Uterus (tissue), 2 donors: Measurements from ENCODE around the gene PAQR7.

ENCODE experiments used
- POLR2A ChIP-seq, 2 donors: fragments of 450-650 bp; IDR thresholded peaks; one replicate each; pipeline ENCODE4 v1.6.1; 2016; ENCODE audit warnings: antibody characterized with exemption in 2 of 2, mild to moderate bottlenecking in 1 of 2, moderate library complexity in 1 of 2
- TF ChIP-seq, protein P1 (sequence below), 4 experiments: fragments of 200-600 bp in 2 of 4; fragments of 450-650 bp in 2 of 4; sonication (generic) in 2 of 4; IDR thresholded peaks; one replicate each; pipeline ENCODE4 v1.5.1; 2016 to 2019; ENCODE audit warnings: antibody characterized with exemption in 4 of 4, mild to moderate bottlenecking in 2 of 4, moderate library complexity in 1 of 4

DNA sequence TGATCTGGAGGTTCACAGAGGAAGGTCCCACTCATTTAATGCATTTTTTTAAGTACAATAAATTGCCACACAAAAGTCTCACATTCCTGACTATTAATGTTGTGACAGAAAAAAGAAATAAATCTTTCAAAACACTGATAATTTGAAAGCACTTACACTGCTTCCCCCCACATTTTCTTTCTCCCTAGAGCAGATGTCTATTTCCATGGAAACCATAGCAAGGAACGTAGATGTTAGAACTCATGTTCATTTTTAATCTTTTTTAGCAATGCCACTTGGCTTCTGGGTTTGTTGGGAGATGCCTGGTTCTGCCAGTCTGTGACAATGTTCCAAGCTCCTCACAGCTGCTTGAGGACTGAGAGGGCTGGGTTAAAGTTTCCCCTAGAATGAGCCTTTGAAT lies 32.7 kb upstream of the PAQR7 start:
- no peak for TF ChIP-seq POLR2A (IDR thresholded peaks at IDR 0.05)
- TF ChIP-seq, protein P1, sequence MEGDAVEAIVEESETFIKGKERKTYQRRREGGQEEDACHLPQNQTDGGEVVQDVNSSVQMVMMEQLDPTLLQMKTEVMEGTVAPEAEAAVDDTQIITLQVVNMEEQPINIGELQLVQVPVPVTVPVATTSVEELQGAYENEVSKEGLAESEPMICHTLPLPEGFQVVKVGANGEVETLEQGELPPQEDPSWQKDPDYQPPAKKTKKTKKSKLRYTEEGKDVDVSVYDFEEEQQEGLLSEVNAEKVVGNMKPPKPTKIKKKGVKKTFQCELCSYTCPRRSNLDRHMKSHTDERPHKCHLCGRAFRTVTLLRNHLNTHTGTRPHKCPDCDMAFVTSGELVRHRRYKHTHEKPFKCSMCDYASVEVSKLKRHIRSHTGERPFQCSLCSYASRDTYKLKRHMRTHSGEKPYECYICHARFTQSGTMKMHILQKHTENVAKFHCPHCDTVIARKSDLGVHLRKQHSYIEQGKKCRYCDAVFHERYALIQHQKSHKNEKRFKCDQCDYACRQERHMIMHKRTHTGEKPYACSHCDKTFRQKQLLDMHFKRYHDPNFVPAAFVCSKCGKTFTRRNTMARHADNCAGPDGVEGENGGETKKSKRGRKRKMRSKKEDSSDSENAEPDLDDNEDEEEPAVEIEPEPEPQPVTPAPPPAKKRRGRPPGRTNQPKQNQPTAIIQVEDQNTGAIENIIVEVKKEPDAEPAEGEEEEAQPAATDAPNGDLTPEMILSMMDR (IDR thresholded peaks at IDR 0.05): no peak
